ENCODE measurements around the gene FLT1.

The FLT1 gene

GRCh38 chr13:28297341-28297740 is 197.6 kb downstream of the FLT1 start:
- TF ChIP-seq HDGF (IDR thresholded peaks at IDR 0.05; ENCODE audit: borderline replicate concordance): no peak
- no peak for TF ChIP-seq CTBP1 (IDR thresholded peaks at IDR 0.05; ENCODE audit: borderline replicate concordance)
- CTCF ChIA-PET: no interaction called here
- POLR2A ChIA-PET: no interaction called here
- DNase-seq (ENCODE audit: extremely low spot score): peak; percentile 30

- TF ChIP-seq SUZ12 (IDR thresholded peaks at IDR 0.05) (no peak), FOXA1 (IDR thresholded peaks at IDR 0.05) (no peak), ZNF384 (IDR thresholded peaks at IDR 0.05) (no peak)
- CTCF ChIA-PET: interaction anchor here (0.6 kb wide), 1 partner anchor 9 kb away, joined by 3 read pairs; no protein-coding TSS in a partner anchor
- POLR2A ChIA-PET: no interaction called here
- DNase-seq (ENCODE audit: extremely low spot score): no peak
These were observed 208.7 kb downstream of the FLT1 start for GRCh38 chr13:28286263-28286662.

- no peak for DNase-seq (ENCODE audit: extremely low spot score)
- TF ChIP-seq ARNT (IDR thresholded peaks at IDR 0.05) (no peak), FOXA1 (IDR thresholded peaks at IDR 0.05) (no peak), L3MBTL2 (conservative IDR thresholded peaks at IDR 0.05) (no peak), TARDBP (IDR thresholded peaks at IDR 0.05) (no peak), PKNOX1 (IDR thresholded peaks at IDR 0.05) (no peak), FOXK2 (IDR thresholded peaks at IDR 0.05) (no peak), ELF4 (IDR thresholded peaks at IDR 0.05) (no peak), HDGF (IDR thresholded peaks at IDR 0.05; ENCODE audit: borderline replicate concordance) (no peak), SUZ12 (IDR thresholded peaks at IDR 0.05) (no peak), BHLHE40 (IDR thresholded peaks at IDR 0.05; ENCODE audit: borderline replicate concordance) (no peak), CTBP1 (IDR thresholded peaks at IDR 0.05; ENCODE audit: borderline replicate concordance) (no peak), LEF1 (IDR thresholded peaks at IDR 0.05; ENCODE audit: borderline replicate concordance) (no peak), NFRKB (IDR thresholded peaks at IDR 0.05) (no peak), SP1 (IDR thresholded peaks at IDR 0.05) (no peak), FOXM1 (IDR thresholded peaks at IDR 0.05; ENCODE audit: borderline replicate concordance) (no peak), ZNF384 (IDR thresholded peaks at IDR 0.05) (no peak)
- POLR2A ChIA-PET: no interaction called here
- CTCF ChIA-PET: no interaction called here
These were observed 211.3 kb downstream of the FLT1 start for GRCh38 chr13:28283600-28283999.

GRCh38 chr13:28282451-28282850 is 212.5 kb downstream of the FLT1 start:
- no peak for TF ChIP-seq ARNT (IDR thresholded peaks at IDR 0.05)
- no peak for TF ChIP-seq LEF1 (IDR thresholded peaks at IDR 0.05; ENCODE audit: borderline replicate concordance)
- TF ChIP-seq SUZ12 (IDR thresholded peaks at IDR 0.05): no peak
- no peak for TF ChIP-seq HDGF (IDR thresholded peaks at IDR 0.05; ENCODE audit: borderline replicate concordance)
- no peak for TF ChIP-seq SP1 (IDR thresholded peaks at IDR 0.05)
- TF ChIP-seq FOXM1 (IDR thresholded peaks at IDR 0.05; ENCODE audit: borderline replicate concordance): no peak
- no peak for TF ChIP-seq L3MBTL2 (conservative IDR thresholded peaks at IDR 0.05)
- no peak for TF ChIP-seq TARDBP (IDR thresholded peaks at IDR 0.05)
- TF ChIP-seq ELF4 (IDR thresholded peaks at IDR 0.05): no peak
- TF ChIP-seq PKNOX1 (IDR thresholded peaks at IDR 0.05): no peak
- TF ChIP-seq CTBP1 (IDR thresholded peaks at IDR 0.05; ENCODE audit: borderline replicate concordance): no peak
- TF ChIP-seq NFRKB (IDR thresholded peaks at IDR 0.05): no peak
- TF ChIP-seq FOXK2 (IDR thresholded peaks at IDR 0.05): no peak
- no peak for TF ChIP-seq BHLHE40 (IDR thresholded peaks at IDR 0.05; ENCODE audit: borderline replicate concordance)
- TF ChIP-seq FOXA1 (IDR thresholded peaks at IDR 0.05): no peak
- no peak for TF ChIP-seq ZNF384 (IDR thresholded peaks at IDR 0.05)
- ChIA-PET CTCF (interaction anchor here (0.5 kb wide), 1 partner anchor 103 kb away, joined by 3 read pairs; no protein-coding TSS in a partner anchor), POLR2A (no interaction called here)
- DNase-seq (ENCODE audit: extremely low spot score): no peak

GRCh38 chr13:28273919-28274318 is 221.0 kb downstream of the FLT1 start:
- TF ChIP-seq FOXK2 (IDR thresholded peaks at IDR 0.05) (no peak), L3MBTL2 (conservative IDR thresholded peaks at IDR 0.05) (no peak), ZNF384 (IDR thresholded peaks at IDR 0.05) (no peak), SUZ12 (IDR thresholded peaks at IDR 0.05) (no peak), ELF4 (IDR thresholded peaks at IDR 0.05) (no peak), ARNT (IDR thresholded peaks at IDR 0.05) (no peak), TARDBP (IDR thresholded peaks at IDR 0.05) (no peak), NFRKB (IDR thresholded peaks at IDR 0.05) (no peak), LEF1 (IDR thresholded peaks at IDR 0.05; ENCODE audit: borderline replicate concordance) (no peak), FOXM1 (IDR thresholded peaks at IDR 0.05; ENCODE audit: borderline replicate concordance) (no peak), SP1 (IDR thresholded peaks at IDR 0.05) (no peak), BHLHE40 (IDR thresholded peaks at IDR 0.05; ENCODE audit: borderline replicate concordance) (no peak), FOXA1 (IDR thresholded peaks at IDR 0.05) (no peak), CTBP1 (IDR thresholded peaks at IDR 0.05; ENCODE audit: borderline replicate concordance) (no peak), HDGF (IDR thresholded peaks at IDR 0.05; ENCODE audit: borderline replicate concordance) (no peak)
- ChIA-PET POLR2A (no interaction called here), CTCF (interaction anchor here (0.6 kb wide), 1 partner anchor 214 kb away, joined by 3 read pairs; no protein-coding TSS in a partner anchor)
- DNase-seq (ENCODE audit: extremely low spot score): peak; percentile 32

GRCh38 chr13:28271056-28271840 is 223.7 kb downstream of the FLT1 start:
- TF ChIP-seq SP1 (IDR thresholded peaks at IDR 0.05) (no peak), FOXM1 (IDR thresholded peaks at IDR 0.05; ENCODE audit: borderline replicate concordance) (no peak), NFRKB (IDR thresholded peaks at IDR 0.05) (no peak), FOXK2 (IDR thresholded peaks at IDR 0.05) (no peak), L3MBTL2 (conservative IDR thresholded peaks at IDR 0.05) (no peak)
- ChIA-PET CTCF (no interaction called here), POLR2A (no interaction called here)
- no peak for DNase-seq (ENCODE audit: extremely low spot score)

GRCh38 chr13:28268800-28269223 is 226.1 kb downstream of the FLT1 start:
- ChIA-PET CTCF (no interaction called here), POLR2A (no interaction called here)
- DNase-seq (ENCODE audit: extremely low spot score): no peak
- TF ChIP-seq FOXA1 (IDR thresholded peaks at IDR 0.05) (no peak), SP1 (IDR thresholded peaks at IDR 0.05) (no peak), LEF1 (IDR thresholded peaks at IDR 0.05; ENCODE audit: borderline replicate concordance) (no peak), ARNT (IDR thresholded peaks at IDR 0.05) (no peak), NFRKB (IDR thresholded peaks at IDR 0.05) (no peak), PKNOX1 (IDR thresholded peaks at IDR 0.05) (no peak), FOXM1 (IDR thresholded peaks at IDR 0.05; ENCODE audit: borderline replicate concordance) (no peak), L3MBTL2 (conservative IDR thresholded peaks at IDR 0.05) (no peak), FOXK2 (IDR thresholded peaks at IDR 0.05) (no peak), CTBP1 (IDR thresholded peaks at IDR 0.05; ENCODE audit: borderline replicate concordance) (no peak), ELF4 (IDR thresholded peaks at IDR 0.05) (no peak), TARDBP (IDR thresholded peaks at IDR 0.05) (no peak), HDGF (IDR thresholded peaks at IDR 0.05; ENCODE audit: borderline replicate concordance) (no peak), SUZ12 (IDR thresholded peaks at IDR 0.05) (no peak), ZNF384 (IDR thresholded peaks at IDR 0.05) (no peak), BHLHE40 (IDR thresholded peaks at IDR 0.05; ENCODE audit: borderline replicate concordance) (no peak)
